SU-DHL-6 (cell line): ENCODE measurements around the gene PALLD.

ENCODE experiments used
- H2AFZ ChIP-seq: fragments of 200-600 bp; sonication (generic); 2 replicates; pipeline ENCODE4 v1.6.1; 2014; ENCODE audit warnings: low read depth, mild to moderate bottlenecking, moderate library complexity, mixed read lengths, antibody characterized with exemption, low read length; ENCODE audit not compliant: severe bottlenecking
- H3F3A ChIP-seq: fragments of 200-600 bp; shearing (Covaris generic); 2 replicates; pipeline ENCODE4 v1.6.0; 2016; ENCODE audit warnings: antibody characterized with exemption, mild to moderate bottlenecking; ENCODE audit not compliant: insufficient read depth
- H3K27ac ChIP-seq: fragments of 200-600 bp; sonication (generic); 2 replicates; pipeline ENCODE4 v1.5.1; 2016; ENCODE audit warnings: low read depth, mild to moderate bottlenecking, low read length, moderate library complexity, mixed read lengths
- H3K27me3 ChIP-seq: fragments of 200-600 bp; sonication (generic), shearing (Covaris generic); 2 replicates; pipeline ENCODE4 v1.6.0; 2014; ENCODE audit warnings: mild to moderate bottlenecking, low read length
- H3K36me3 ChIP-seq: fragments of 200-600 bp; sonication (generic); 2 replicates; pipeline ENCODE4 v1.6.1; 2014; ENCODE audit warnings: mild to moderate bottlenecking, low read length, mixed read lengths
- H3K4me2 ChIP-seq: fragments of 300-600, 200-600 bp; shearing (Covaris generic), sonication (generic); 2 replicates; pipeline ENCODE4 v1.6.0; 2014; ENCODE audit warnings: low read length, low read depth, mild to moderate bottlenecking; ENCODE audit not compliant: poor library complexity, severe bottlenecking
- H3K4me3 ChIP-seq: fragments of 200-600 bp; sonication (generic); 2 replicates; pipeline ENCODE4 v1.5.1; 2014; ENCODE audit warnings: antibody characterized with exemption, low read length, mild to moderate bottlenecking, mixed read lengths; ENCODE audit not compliant: insufficient read depth, poor library complexity, severe bottlenecking
- H3K79me2 ChIP-seq: fragments of 200-600 bp; sonication (generic); 2 replicates; pipeline ENCODE4 v1.6.1; 2014; ENCODE audit warnings: mild to moderate bottlenecking, low read length, moderate library complexity; ENCODE audit not compliant: insufficient read depth
- H3K9ac ChIP-seq: fragments of 200-600 bp; sonication (generic); 2 replicates; pipeline ENCODE4 v1.7.0; 2014; ENCODE audit warnings: mild to moderate bottlenecking, low read length
- H3K9me2 ChIP-seq: fragments of 200-600 bp; sonication (generic); replicated peaks from 2 replicates; pipeline ENCODE4 v1.6.1; 2014; ENCODE audit warnings: low read length; ENCODE audit not compliant: insufficient read depth
- H3K9me3 ChIP-seq: fragments of 200-600 bp; sonication (generic); 2 replicates; pipeline ENCODE4 v1.6.1; 2014; ENCODE audit warnings: low read length, mixed read lengths; ENCODE audit not compliant: insufficient read depth
- H4K20me1 ChIP-seq: fragments of 200-600 bp; sonication (generic); 2 replicates; pipeline ENCODE4 v1.6.1; 2014; ENCODE audit warnings: low read depth, mild to moderate bottlenecking, antibody characterized with exemption, low read length, moderate library complexity, mixed read lengths
- EZH2phosphoT487 ChIP-seq: fragments of 200-600 bp; sonication (generic), shearing (Covaris generic); conservative IDR thresholded peaks from 2 replicates; pipeline ENCODE4 v1.6.1; 2018; ENCODE audit warnings: mild to moderate bottlenecking, antibody characterized with exemption, low read length, moderate library complexity, mixed read lengths
- TF ChIP-seq, protein P1 (sequence below): fragments of 200-600 bp; sonication (generic); IDR thresholded peaks from one replicate; pipeline ENCODE4 v1.5.1; 2017; ENCODE audit warnings: antibody characterized with exemption, mild to moderate bottlenecking, low read length, moderate library complexity; ENCODE audit not compliant: insufficient read depth, poor library complexity, severe bottlenecking

The PALLD gene

DNA sequence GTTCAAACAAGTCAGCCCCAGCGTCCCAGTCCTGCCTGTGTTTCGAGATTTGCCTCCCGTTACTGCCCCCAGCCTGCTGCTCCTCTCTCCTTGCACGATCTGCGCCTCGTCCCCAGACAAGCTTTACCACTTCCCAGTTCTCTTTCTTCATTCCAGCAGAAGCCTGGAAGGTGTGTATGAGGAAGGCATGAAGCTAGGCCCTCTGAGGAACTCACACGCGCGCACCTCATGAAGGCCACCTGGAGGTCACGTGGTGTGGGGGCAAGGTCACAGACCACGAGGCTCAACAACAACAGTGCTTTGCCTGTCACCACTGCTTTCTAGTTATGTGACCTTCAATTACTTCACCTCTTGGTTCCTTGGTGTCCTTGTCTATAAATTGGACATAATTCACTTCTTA is 181.0 kb downstream of the PALLD start:
- no peaks in the 10 kb centered on the region for H3K79me2 ChIP-seq
- no peak overlapping the region for H3K4me3 ChIP-seq
- H3F3A ChIP-seq: no peaks in the 10 kb centered on the region
- H3K36me3 ChIP-seq: no peaks in the 10 kb centered on the region
- no peak overlapping the region for H3K27ac ChIP-seq
- H2AFZ ChIP-seq: no peak overlapping the region
- H3K27me3 ChIP-seq: no peaks in the 10 kb centered on the region
- H3K9me3 ChIP-seq: no peaks in the 10 kb centered on the region
- no peaks in the 10 kb centered on the region for H4K20me1 ChIP-seq
- H3K9ac ChIP-seq: no peak overlapping the region
- TF ChIP-seq EZH2phosphoT487: no peak
- TF ChIP-seq, protein P1, sequence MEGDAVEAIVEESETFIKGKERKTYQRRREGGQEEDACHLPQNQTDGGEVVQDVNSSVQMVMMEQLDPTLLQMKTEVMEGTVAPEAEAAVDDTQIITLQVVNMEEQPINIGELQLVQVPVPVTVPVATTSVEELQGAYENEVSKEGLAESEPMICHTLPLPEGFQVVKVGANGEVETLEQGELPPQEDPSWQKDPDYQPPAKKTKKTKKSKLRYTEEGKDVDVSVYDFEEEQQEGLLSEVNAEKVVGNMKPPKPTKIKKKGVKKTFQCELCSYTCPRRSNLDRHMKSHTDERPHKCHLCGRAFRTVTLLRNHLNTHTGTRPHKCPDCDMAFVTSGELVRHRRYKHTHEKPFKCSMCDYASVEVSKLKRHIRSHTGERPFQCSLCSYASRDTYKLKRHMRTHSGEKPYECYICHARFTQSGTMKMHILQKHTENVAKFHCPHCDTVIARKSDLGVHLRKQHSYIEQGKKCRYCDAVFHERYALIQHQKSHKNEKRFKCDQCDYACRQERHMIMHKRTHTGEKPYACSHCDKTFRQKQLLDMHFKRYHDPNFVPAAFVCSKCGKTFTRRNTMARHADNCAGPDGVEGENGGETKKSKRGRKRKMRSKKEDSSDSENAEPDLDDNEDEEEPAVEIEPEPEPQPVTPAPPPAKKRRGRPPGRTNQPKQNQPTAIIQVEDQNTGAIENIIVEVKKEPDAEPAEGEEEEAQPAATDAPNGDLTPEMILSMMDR: no peak
- no peak overlapping the region for H3K4me2 ChIP-seq
- no peaks in the 10 kb centered on the region for H3K9me2 ChIP-seq

DNA sequence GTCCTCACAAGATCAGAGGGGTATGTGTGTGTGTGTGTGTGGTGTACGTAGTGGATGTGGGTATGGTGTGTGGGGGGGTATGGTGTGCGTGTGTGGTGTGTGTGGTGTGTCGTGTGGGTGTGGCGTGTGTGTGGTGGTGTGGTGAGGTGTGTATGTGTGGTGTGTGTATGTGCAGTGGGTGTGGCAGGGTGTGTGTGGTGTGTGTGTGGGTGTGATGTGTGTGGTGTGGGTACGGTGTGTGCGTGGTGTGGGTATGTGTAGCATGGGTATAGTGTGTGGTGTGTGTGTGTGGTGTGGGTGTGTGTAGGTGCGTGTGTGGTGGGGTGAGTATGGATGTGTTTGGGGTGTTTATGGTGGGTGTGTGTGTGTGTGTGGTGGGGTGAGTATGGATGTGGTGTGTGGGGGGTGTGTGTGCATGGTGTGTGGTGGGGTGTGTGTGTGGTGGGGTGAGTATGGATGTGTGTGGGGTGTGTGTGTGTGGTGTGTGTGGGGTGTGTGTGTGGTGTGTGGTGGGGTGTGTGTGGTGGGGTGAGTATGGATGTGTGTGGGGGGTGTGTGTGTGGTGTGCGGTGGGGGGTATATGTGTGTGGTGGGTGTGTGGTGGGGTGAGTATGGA is 182.0 kb downstream of the PALLD start:
- TF ChIP-seq, protein P1: no peak
- TF ChIP-seq EZH2phosphoT487: no peak
- no peak overlapping the region for H3K4me2 ChIP-seq
- no peaks in the 10 kb centered on the region for H3K9me3 ChIP-seq
- H3F3A ChIP-seq: no peaks in the 10 kb centered on the region
- H2AFZ ChIP-seq: no peak overlapping the region
- H3K27ac ChIP-seq: no peak overlapping the region
- no peak overlapping the region for H3K4me3 ChIP-seq
- H3K27me3 ChIP-seq: no peaks in the 10 kb centered on the region
- H3K79me2 ChIP-seq: no peaks in the 10 kb centered on the region
- H4K20me1 ChIP-seq: no peaks in the 10 kb centered on the region
- H3K9me2 ChIP-seq: no peaks in the 10 kb centered on the region
- H3K9ac ChIP-seq: no peak overlapping the region
- H3K36me3 ChIP-seq: no peaks in the 10 kb centered on the region

DNA sequence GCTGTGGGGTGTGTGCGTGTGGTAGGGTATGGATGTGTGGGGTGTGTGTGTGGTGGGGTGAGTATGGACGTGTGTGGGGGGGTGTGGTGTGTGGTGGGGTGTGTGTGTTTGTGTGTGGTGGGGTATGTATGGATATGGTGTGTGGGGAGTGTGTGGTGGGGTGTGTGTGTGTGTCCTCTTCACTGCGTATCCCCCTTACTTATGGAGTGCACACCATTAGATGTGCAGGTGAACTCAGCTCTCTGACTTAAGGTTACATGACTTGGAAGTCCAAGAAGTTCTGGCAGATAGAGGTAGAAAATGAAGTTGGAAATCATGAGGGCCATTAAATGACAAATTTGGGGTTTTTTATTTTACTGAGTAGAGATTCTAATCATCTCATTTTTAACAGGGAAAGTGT is 182.5 kb downstream of the PALLD start:
- Histone ChIP-seq H3F3A (no peaks in the 10 kb centered on the region), H3K4me2 (no peak overlapping the region), H3K79me2 (no peaks in the 10 kb centered on the region), H3K27ac (no peak overlapping the region), H4K20me1 (no peaks in the 10 kb centered on the region), H3K9me3 (no peaks in the 10 kb centered on the region), H3K9ac (no peak overlapping the region), H3K36me3 (no peaks in the 10 kb centered on the region), H2AFZ (no peak overlapping the region), H3K27me3 (no peaks in the 10 kb centered on the region), H3K9me2 (no peaks in the 10 kb centered on the region), H3K4me3 (no peak overlapping the region)
- no peak for TF ChIP-seq EZH2phosphoT487
- TF ChIP-seq, protein P1: no peak
